ENCODE results near the gene SKOR2. TPM values are rescaled to one million over a fixed set of nuclear protein-coding genes. Genes with fewer than 3 reads are reported as not detected.

Gene SKOR2
- total RNA-seq, 2 experiments from 2014 or later, result not detected

DNA sequence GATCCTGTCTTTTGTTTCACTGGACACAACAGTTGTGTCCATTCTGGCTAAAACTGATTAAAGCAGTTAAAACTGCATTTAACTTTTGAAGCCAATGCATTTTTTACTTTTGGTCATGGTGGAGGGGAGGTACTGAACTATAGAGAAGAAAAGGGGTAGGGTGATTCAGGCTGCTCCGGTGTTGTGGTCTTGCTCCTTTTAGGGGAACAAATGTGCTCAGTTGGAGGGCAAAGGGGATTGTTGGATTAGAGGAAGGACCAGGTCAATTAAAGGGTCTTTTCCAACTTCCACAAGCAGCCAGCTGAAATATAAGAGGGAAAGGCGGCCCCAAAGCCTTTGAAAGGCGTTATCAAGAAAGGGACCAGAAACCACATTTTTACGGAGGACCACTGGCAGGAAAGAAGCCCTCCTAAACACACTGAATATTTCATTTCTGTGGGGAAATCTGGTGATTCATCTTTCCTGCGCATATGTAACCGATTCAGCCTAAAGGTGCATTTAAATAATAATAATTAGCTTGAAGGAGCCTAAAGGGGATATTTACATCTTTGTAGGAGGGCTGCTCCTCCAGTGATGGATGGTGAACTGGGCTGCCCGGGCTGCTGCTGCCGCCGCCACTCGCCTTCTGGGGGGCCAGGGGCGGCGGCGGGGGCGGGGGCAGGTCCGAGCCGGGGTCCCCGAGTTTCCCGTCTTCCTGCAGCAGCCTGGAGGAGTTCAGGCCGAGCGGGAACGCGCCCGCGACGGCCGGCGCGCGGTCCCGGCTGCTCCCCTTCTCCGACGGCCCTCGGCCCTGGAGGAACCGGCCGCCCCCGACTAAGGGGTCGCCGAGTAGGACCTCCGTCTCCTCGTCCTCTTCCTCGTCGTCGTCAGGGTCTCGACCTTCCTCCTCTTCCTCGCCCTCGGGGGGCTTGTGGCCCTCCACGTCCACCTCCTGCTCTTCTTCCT, 5.2 kb downstream of the SKOR2 start:
- DNase-seq, result no peak
- Mint-ChIP-seq H3K27me3 (peaks cover 78% of the 10 kb centered on the region), H3K4me1 (ENCODE audit: low read depth) (peaks cover 12% of the 10 kb centered on the region), H3K36me3 (ENCODE audit: low read depth) (no peaks in the 10 kb centered on the region), H3K9me3 (no peaks in the 10 kb centered on the region), H3K27ac (no peak overlapping the region), H3K4me3 (no peak overlapping the region)
- H3K4me1 ChIP-seq (ENCODE audit: insufficient read depth, low read length), result no peaks in the 10 kb centered on the region
- no peaks in the 10 kb centered on the region for H3K36me3 ChIP-seq (ENCODE audit: insufficient read depth, low read length)
- H3K9me3 ChIP-seq (ENCODE audit: control insufficient read depth in 1 of 2, insufficient read depth in 1 of 2, low read length in 2 of 2), result peaks cover 0 to 12% of the 10 kb centered on the region in 2 experiments
- ChIA-PET POLR2A (no interaction called here), CTCF (no interaction called here)
- H3K27ac ChIP-seq (ENCODE audit: low read depth in 1 of 2, low read length in 2 of 2), result no peak overlapping the region
- intact Hi-C loops (cut with DNase I, micrococcal nuclease), result no loop called here
- no peak overlapping the region for H3K4me3 ChIP-seq (ENCODE audit: low read length)
- ATAC-seq (ENCODE audit: poor library complexity), result no peak
- TF ChIP-seq, protein P1, sequence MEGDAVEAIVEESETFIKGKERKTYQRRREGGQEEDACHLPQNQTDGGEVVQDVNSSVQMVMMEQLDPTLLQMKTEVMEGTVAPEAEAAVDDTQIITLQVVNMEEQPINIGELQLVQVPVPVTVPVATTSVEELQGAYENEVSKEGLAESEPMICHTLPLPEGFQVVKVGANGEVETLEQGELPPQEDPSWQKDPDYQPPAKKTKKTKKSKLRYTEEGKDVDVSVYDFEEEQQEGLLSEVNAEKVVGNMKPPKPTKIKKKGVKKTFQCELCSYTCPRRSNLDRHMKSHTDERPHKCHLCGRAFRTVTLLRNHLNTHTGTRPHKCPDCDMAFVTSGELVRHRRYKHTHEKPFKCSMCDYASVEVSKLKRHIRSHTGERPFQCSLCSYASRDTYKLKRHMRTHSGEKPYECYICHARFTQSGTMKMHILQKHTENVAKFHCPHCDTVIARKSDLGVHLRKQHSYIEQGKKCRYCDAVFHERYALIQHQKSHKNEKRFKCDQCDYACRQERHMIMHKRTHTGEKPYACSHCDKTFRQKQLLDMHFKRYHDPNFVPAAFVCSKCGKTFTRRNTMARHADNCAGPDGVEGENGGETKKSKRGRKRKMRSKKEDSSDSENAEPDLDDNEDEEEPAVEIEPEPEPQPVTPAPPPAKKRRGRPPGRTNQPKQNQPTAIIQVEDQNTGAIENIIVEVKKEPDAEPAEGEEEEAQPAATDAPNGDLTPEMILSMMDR (IDR thresholded peaks at IDR 0.05), result no peak
- H3K27me3 ChIP-seq (ENCODE audit: control insufficient read depth in 1 of 2, insufficient read depth in 2 of 2, low read length in 2 of 2), result peaks cover 38 to 68% of the 10 kb centered on the region in 2 experiments

DNA sequence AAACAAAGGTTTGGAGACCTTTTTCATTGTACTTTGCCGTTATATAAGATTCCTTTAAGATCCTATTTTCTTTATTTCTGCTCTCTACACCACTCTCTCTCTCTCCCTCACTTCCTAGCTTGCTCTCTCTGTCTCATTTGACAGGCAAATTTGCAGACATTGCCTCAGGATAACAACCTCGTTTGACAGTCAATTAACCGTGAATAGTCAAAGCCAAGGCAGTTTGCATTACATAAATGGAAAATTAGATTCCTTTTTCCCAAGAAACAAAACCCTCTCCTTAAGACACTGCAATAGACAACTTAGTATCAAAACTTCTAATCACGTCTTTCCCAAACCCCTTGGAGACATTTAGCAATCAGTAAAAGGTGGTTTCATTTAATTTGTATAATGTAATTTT, 7.4 kb downstream of the SKOR2 start:
- TF ChIP-seq, protein P1 (IDR thresholded peaks at IDR 0.05), result no peak

GRCh38 chr18:47235096-47235495, 16.4 kb downstream of the SKOR2 start:
- Histone ChIP-seq H3K27ac (ENCODE audit: low read depth in 1 of 2, low read length in 2 of 2) (no peak overlapping the region), H3K36me3 (ENCODE audit: insufficient read depth, low read length) (no peaks in the 10 kb centered on the region), H3K4me1 (ENCODE audit: insufficient read depth, low read length) (no peaks in the 10 kb centered on the region), H3K4me3 (ENCODE audit: low read length) (no peak overlapping the region), H3K27me3 (ENCODE audit: control insufficient read depth in 1 of 2, insufficient read depth in 2 of 2, low read length in 2 of 2) (peaks cover 4 to 29% of the 10 kb centered on the region in 2 experiments), H3K9me3 (ENCODE audit: control insufficient read depth in 1 of 2, insufficient read depth in 1 of 2, low read length in 2 of 2) (no peaks in the 10 kb centered on the region)
- intact Hi-C loops (cut with DNase I, micrococcal nuclease), result no loop called here
- no peaks in the 10 kb centered on the region for H3K9me3 Mint-ChIP-seq
- H3K36me3 Mint-ChIP-seq (ENCODE audit: low read depth), result no peaks in the 10 kb centered on the region
- no peak overlapping the region for H3K4me3 Mint-ChIP-seq
- DNase-seq (no peak), ATAC-seq (ENCODE audit: poor library complexity) (no peak)
- TF ChIP-seq, protein P1 (IDR thresholded peaks at IDR 0.05), result no peak
- POLR2A ChIA-PET, result no interaction called here
- CTCF ChIA-PET, result no interaction called here
- no peaks in the 10 kb centered on the region for H3K4me1 Mint-ChIP-seq (ENCODE audit: low read depth)
- H3K27me3 Mint-ChIP-seq, result peaks cover 73% of the 10 kb centered on the region
- H3K27ac Mint-ChIP-seq, result no peak overlapping the region

More for the DNA sequence above, 7.4 kb downstream of the SKOR2 start:
- Histone ChIP-seq H3K27me3 (ENCODE audit: control insufficient read depth in 1 of 2, insufficient read depth in 2 of 2, low read length in 2 of 2) (peaks cover 22 to 61% of the 10 kb centered on the region in 2 experiments), H3K4me3 (ENCODE audit: low read length) (no peak overlapping the region), H3K9me3 (ENCODE audit: control insufficient read depth in 1 of 2, insufficient read depth in 1 of 2, low read length in 2 of 2) (peaks cover 0 to 9% of the 10 kb centered on the region in 2 experiments), H3K4me1 (ENCODE audit: insufficient read depth, low read length) (no peaks in the 10 kb centered on the region), H3K36me3 (ENCODE audit: insufficient read depth, low read length) (no peaks in the 10 kb centered on the region), H3K27ac (ENCODE audit: low read depth in 1 of 2, low read length in 2 of 2) (no peak overlapping the region)
- H3K27me3 Mint-ChIP-seq, result peaks cover 75% of the 10 kb centered on the region
- ChIA-PET POLR2A (no interaction called here), CTCF (no interaction called here)
- no peak for ATAC-seq (ENCODE audit: poor library complexity)
- H3K4me3 Mint-ChIP-seq, result no peak overlapping the region
- no peak overlapping the region for H3K27ac Mint-ChIP-seq
- H3K9me3 Mint-ChIP-seq, result no peaks in the 10 kb centered on the region
- intact Hi-C loops (cut with DNase I, micrococcal nuclease), result no loop called here
- DNase-seq, result no peak
- no peaks in the 10 kb centered on the region for H3K36me3 Mint-ChIP-seq (ENCODE audit: low read depth)
- H3K4me1 Mint-ChIP-seq (ENCODE audit: low read depth), result peaks cover 5% of the 10 kb centered on the region

All from CD4-positive, alpha-beta T cell (primary cell).